Hematopoietic multipotent progenitor cell (in vitro differentiated cells): ENCODE results near the gene SPARC. TPM values are rescaled to one million over a fixed set of nuclear protein-coding genes. Genes with fewer than 3 reads are reported as not detected.
"Not testable (repeated sequence)": the region's sequence is repeated elsewhere in the genome, so short reads cannot be mapped to it uniquely, and the experiment has no call there.

Source experiments
- DNase-seq, 3 donors: peaks; one replicate each; pipeline ENCODE4 v3.0.0-alpha.2; 2011 to 2015; ENCODE audit warnings: low read depth in 2 of 3, low spot score in 2 of 3
- total RNA-seq: library from RNA; depleted of rRNA; stranded (reverse); fragments of >200 nt; gene quantifications from one replicate; pipeline ENCODE4 v1.2.3, GENCODE V29; 2012

SPARC gene
- total RNA-seq, 1 donor = 112 TPM

DNA sequence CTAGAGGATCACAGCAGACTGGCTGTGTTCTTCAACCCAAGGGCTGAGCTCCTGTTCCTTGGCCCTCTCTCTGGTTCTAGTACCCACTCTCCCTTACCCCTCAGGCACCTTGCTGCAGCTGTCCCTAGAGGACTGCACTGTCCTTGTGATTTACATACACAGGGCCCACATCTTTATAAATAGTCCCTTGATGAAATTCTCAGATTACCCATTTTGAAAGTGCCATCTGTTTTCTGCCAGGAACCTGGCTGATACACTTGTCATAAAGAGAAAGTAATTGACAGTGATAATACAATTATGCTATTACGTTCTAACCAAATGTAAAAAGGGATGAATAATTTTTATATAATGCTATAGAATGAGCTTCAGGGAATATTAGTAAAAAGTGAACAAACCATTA, 16.5 kb upstream of the SPARC start:
- DNase-seq = no peak

DNA sequence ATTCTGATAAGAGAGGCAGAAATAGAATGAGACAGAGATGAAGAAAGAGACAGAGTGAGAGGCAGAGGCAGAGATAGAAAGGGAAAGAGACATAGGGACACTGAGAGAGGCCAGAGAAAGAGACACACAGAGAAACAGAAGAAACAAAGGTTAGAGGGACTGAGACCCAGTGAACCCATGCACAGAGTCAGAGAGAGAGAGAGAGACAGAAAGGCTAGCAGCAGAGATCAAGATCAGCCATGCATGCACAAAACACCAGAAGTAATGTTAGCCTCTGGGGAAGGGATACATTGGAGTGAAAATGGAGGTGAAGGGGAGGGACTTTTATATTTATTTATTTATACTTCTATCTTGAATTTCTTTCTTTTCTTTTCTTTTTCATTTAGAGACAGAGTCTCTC, 14.1 kb upstream of the SPARC start:
- DNase-seq = no peak

DNA sequence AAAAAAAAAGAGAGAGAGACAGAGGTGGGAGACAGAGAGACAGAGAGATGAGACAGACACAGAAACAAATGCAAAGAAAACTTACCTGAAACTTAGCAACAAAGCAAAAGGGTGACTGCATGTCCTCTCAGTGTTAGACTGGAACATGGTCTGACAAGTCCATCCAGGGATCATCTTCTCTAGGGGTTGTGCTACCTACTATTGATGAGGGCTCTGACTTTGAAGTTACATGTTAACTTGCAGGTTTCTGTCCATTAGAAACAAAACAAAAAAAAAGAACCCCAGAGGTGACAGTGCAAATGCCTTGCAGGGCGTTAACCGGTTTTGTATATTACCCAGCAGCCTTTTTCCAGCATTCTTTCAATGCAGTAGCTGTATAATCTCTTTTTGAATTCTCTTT, 13.6 kb upstream of the SPARC start:
- DNase-seq = no peak

DNA sequence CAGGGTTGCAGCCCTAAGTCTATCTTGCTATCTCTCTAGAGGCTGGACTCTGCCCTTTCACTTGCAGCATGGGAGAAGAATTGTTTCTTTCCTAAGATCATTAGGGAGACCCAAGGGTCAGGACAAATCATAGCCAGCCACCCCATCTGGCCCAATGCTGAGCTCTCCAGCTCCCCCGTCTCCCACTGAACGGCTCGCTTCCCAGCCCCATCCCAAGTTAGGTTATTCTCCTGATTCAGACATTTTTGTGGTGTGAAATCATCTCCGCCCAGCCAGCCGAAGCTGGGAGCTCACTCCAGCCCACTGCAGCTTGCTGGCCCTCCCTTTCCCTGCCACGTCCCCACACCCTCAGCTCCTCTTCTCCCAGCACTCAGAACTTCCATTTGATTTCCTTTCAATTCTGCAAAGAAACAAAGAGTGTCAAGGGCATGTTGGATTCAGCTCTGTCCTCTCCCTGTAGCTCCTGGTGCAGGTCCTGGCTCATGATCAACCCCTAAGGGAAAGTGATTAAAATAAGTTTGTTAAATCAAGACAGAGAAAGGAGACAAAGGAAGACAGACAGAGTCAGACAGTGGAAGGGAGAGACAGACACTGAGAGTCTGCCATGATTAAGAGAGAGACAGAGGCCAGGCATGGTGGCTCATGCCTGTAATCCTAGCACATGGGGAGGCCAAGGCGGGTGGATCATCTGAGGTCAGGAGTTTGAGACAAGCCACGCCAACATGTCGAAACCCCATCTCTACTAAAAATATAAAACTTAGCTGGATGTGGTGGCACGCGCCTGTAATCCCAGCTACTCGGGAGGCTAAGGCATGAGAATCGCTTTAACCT, 12.6 kb upstream of the SPARC start:
- no peak for DNase-seq

DNA sequence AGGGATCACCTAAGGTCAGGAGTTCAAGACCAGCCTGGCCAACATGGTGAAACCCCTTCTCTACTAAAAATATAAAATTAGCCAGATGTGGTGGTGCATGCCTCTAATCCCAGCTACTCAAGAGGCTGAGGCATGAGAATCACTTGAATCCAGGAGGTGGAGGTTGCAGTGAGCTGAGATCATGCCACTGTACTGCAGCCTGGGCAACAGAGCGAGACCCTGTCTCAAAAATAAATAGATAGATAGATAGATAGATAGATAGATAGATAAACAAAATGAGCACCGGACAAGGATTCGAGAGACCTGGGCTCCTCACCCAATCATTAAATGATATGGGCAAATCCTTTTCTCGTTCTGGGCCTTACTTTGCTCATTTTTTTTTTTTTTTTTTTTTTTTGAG, 11.4 kb upstream of the SPARC start:
- DNase-seq = not testable (repeated sequence)

DNA sequence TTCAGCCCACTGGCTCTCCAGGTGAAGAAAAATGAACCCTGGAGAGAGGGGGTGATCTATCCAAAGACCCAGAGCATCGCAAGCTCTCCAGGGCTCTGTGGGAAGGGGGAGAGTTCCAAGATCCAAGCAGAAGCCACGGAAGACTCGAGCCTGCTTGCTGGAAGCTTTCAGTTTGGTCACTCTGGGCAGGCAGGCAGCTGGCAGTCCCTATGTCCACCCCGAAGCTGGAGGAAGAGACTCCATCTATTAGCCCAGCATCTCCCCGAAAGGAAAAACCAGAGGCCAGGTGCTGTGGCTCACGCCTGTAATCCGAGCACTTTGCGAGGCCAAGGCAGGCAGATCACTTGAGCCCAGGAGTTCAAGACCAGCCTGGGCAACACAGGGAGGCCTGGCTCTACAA, 10.7 kb upstream of the SPARC start:
- DNase-seq = no peak

DNA sequence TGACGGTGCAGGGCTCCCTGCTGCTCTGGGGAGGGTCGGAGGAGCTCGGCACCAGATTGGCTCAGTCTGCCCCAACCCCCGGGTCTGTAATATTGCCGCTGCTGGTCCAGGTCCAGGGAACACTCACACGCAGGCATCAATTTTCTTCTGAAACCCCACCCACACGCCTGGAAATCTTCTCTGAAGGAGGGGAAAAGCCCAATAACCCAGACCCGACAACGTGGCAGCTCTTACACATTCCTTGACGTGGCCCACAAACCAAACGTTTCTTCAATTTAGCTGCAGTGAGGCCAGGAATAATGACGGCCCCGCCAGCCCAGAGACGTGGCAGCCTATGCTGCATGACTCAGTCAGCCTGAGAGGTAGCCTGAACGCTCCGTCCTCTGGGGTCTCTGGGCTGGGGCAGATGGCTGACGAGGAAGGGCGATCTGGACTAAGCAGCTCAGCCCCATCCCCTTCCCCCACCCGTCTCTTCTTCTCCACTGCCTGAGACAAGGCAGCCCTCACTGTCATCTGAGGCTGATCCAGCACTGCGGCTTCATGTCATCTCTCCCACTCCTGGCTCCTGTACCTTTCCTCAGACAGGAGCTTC, 9.9 kb upstream of the SPARC start:
- no peak for DNase-seq

DNA sequence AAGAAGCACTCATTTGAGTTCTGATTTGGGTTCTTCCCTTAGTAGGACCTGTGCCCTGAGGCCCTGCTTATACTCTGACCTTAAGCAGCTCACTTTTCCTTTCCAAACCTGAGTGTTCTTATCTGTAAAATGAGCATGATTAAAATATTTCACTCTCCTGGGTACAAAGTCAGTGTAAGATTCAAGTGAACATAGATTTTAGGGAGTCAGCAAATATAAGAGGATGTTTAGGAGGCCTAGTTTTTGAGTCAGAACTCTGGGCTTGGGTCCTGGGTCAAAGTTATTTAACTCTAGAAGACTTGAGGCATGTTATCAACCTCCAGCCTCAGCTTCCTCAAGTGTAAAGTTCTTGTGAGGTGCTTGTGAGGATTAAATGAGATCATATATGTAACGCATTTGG, 8.7 kb upstream of the SPARC start:
- DNase-seq = no peak

DNA sequence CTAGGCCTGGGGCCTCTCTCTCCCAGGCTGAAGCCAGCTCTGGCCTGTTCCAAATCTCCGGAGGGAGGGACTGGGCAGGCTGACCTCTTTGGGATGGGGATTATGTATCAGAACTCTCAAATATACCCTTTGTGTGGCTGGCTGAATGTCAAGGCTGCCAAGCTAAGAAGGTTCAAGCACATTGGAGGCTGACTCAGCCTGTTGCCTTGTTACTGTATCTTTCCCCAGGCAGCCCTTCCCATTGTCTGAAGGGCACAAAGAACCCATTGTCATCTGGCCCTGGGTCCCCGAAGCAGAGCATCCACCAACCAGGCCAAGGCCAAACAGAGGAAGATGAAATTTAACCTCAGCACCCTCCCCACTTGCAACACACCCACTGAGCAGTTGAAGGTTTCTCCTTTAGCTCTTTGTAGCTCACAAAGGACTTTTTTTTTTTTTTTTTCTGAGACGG, 7.3 kb upstream of the SPARC start:
- no peak for DNase-seq

DNA sequence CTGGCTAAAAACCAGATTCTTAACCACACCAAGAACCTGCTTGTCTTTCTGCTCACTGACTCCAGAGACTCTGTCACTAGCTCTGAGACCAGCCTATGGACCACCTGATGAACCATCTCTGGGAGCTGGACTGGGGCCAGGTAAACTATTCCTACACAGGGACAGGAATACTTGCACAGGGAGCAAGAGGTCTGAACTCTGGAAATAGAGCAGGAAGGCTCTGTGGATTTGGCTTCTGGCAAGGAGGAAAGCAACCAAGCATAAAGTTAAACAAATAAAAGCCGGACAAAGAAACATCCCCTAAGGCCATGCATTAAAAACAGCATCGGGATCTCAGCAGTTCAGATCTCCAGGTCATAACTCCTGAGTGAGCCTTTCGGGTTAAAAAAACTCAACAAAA, 5.6 kb upstream of the SPARC start:
- DNase-seq = no peak

DNA sequence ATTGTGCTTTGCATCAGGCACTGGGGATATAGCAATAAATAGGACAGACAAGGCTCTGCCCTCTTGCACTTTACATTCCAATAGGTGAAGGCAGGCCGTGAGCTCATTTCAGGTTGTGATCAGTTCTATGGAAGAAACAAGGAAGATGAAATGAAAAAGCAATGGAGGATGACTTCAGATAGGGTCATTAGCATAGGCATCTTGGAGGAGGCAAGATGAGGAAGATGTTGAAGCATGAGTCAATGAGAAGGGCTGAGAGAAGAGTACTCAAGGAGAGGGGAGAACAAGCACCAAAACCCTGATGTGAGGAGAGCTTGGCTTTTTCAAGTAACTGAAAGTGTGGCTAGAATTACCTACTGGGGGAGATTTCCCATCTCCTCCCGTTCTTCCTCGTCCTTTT, 5.0 kb upstream of the SPARC start:
- no peak for DNase-seq

DNA sequence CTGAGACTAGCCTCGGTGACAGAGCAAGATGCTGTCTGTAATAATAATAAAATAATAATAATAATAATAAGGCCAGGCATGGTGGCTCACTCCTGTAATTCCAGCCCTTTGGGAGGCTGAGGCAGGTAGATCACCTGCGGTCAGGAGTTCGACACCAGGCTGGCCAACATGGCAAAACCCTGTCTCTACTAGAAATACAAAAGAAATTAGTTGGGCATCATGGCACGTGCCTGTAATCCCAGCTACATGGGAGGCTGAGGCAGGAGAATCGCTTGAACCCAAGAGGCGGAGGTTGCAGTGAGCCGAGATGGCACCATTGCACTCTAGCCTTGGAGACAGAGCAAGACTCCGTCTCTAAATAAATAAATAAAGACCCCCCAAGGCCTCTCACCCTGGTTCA, 2.9 kb upstream of the SPARC start:
- not testable (repeated sequence) for DNase-seq

DNA sequence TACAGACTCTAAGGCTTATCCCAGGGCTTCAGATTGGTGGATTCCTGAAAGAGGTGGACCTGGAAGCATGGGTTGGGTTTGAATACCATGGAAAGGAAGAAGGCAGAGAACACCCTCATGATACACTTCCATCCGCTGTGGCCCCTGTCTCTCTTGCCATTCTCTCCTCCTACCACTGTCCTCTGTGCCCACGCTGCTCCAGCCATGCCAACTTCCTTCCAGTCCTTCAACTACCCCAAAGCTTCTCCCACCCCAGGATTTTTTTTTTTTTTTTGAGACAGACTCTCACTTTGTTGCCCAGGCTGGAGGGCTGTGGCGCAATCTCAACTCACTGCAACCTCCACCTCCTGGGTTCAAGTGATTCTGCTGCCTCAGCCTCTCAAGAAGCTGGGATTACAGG, 1.7 kb upstream of the SPARC start:
- DNase-seq = no peak

DNA sequence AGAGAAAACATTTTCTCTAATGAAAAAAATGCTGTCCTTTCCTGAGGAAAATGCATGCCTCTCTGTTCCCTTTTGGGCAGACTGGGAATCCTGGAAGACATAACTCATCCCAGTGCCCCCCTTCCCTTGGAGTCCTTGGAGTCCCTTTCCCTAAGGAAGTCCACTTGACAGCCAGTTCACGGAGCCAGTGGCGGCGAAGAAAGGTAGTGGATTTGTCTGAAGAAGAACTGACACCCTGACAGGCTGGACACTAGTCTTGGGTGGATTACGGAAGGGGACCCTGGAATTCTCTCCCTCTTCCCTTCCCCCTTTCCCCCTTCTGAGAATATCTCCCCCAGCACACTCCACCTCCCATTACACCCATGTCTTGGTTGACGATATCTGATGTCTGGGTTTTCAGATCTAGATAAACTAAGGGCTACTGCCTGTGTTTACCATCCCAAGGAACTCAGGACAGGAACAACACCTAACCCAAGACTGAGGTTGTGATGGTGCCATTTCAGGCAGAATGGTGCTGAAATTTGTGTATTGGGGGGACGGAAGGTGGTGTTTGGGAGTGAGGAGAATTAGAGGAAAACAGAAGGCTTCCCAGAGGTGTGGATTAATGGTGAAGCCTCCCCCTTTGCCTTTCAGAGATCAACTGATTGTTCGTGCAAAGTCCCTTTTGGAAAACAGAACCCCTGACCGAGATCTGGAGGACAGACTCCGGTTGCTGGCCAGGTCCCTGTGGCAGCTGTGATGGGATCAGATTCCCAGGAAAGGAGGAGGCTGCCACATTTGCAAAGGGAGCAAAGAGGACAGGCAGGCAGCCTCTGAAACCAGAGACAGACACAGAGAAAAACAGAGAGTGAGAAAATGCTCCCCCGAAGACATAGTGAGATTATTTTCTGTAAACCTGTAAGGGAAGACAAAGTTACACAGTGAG, 704 bp downstream of the SPARC start:
- DNase-seq = no peak

DNA sequence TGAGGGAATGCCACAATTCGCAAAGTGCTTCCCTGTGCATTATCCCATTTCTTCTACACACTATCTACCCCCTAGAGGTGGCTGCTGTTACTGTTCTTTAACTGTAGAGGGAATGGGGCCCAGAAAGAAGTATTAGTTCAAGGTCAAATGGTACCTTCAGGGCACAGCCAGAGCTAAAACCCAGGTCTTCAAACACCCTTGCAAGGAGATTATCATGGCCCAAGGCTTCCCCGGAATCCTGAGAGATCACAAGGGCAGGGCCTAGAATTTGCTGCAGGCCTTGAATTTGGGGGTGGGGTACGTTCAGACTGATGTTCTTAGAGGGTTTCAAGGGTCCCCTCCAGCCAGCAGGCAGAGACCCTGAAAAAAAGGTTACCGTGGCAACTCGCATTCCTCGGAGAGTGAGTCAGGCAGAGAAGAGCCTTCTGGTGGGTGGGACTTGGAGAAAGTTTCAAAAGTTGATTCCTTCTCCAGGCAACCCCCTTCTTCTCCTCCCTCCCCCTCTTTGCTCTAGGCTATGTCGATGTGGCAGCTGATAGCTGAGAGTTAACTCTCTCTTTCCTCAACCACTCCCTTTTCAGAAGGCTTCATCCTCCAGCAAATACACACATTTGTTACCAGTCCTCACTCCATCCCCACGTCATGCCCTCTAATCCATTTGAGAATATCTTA, 1.9 kb downstream of the SPARC start:
- no peak for DNase-seq

DNA sequence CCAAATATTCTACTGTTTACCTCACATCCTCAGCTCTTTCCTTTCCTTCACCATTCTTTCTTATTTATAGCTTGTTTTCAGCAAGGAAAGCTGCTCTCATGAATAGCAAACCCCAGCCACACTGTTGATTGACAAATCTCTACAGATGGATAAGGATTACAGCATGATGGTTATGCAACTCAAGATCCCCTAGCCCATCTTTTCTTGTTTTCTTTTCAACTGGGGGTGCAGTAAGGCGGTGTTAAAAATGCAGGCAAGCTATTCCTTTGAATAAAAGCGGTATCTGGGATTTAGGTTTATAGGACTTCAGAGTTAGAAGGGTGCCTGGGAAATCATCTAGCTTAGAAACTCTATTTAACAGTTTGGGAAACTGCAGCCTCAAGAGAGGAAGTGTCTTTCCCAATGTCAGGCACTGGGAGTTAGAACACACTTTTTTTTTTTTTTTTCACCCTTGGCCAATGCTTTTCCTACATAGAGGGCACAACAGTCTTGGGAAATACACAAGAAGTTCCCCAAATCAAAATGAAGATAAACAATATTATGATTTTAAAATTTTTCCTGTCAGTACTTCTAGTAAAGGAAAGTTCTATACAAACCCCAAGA, 2.6 kb downstream of the SPARC start:
- no peak for DNase-seq

DNA sequence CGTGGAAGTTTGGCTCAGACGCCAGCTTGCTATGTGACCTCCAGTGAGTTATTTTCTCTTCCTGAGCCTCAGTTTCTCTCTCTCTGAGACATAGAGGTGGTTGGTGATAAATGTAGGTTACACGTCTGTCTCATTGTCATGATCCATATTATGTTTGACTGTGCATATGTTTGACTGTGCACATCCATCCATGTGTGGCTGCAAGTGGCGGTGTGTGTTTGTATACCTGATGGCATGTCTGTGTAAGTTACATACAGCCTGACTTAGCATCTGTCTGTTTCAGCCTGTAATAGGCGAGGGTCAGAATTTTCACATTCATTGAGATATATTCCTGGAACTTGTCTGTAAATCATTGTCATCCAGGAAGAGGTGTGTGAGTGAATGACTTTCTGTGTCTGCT, 3.3 kb downstream of the SPARC start:
- DNase-seq = no peak

DNA sequence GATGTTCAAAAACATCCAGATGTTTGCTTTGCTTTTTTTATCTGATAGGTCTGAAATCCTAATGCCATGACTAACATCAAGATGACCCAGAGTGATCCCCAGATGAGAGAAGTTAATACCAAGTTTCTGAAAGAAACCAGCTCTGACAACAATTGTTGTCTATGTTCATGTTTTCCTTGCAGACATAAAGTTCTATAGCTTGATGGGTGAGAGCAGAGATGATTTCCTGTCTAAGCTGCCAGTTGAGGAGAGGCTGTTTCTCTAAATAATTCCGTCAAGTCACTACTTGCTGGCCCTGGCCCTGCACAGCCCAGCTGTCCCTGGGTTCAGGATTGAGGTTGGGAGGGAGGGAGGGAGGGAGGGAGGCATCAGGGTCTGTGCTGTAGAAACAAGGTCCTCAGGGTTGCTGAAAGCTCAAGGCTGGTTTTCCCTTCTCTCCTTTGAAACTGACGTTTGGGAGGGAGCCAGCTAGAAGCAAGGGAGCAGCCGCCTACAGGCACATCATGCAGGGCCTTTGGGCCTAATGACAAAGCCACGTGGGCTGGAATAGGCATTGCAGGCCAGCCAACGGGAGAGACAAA, 3.9 kb downstream of the SPARC start:
- no peak for DNase-seq

DNA sequence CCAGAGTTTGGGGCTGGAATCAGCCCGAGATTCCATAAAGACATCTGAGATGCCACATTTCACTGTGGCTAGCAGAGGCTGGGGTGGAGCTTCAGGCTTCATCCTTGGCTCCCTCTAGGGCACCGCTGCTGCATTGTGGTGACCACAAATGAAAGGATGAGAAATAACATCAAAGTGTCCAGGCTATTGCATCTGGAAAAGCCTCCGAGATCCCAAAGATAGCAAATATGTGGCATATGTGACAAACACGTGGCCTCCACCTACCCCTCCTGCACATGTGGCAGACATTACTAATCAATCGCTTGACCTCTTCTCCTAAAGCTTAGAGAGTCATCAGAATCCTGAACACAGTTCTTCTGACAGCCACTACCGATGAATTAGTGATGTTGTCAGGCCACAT, 4.5 kb downstream of the SPARC start:
- no peak for DNase-seq

DNA sequence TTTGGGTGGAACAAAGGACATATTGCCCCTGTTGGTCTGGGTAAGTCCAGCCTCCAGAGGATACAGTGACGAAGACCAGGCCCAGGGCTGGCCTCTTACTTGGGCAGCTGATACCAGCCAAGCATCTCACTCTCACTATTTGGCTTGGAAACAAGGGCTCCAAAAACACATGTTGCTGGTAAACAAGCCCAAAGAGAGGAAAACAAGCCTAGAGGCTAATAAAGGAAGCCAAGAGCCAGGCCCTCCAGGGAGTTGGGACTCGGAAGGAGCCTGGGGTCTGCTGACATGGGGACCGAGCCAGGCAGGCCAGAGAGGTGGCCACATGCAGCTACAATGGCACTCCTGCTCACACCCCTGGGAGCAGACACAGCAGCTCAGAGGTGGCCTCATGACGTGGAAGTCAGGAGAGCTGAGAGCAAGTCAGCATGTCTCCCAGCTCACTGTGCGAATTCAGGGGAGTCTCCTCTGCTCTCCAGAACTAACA, 5.7 kb downstream of the SPARC start:
- DNase-seq = no peak
